HG03095 (cell line): Measurements from ENCODE around the gene AK9.

Experiments used
- ATAC-seq: cut with Tn5 transposase; IDR thresholded peaks from one replicate; pipeline ENCODE4 v1.9.1; 2021; ENCODE audit warnings: moderate library complexity; ENCODE audit not compliant: unreplicated experiment

AK9 gene

DNA sequence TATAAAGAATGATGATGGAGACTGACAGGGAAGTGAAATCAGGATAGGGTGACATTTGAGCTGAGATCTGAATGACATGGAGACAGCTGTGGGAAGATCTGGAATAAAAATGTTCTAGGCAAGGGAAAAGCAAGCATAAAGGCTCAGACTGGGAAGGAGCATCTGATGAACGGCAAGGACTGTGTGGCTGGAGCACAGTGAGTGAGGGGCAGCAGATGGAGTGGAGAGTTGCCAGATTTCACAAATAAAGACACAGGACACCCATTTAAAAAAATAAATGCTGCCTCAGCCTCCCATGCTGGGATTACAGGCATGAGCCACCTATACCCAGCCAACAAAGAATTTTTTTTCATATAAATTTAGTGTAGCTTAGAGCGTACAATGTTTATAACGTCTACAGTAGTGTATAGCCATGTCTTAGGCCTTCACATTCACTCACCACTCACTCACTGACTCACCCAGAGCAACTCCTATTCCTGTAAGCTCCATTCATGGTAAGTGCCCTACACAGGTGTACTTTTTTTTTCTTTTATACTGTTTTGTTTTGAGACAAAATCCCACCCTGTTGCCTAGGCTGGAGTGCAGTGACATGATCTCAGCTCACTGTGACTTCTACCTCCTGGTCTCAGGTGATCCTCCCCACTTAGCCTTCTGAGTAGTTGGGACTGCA lies 205.6 kb downstream of the AK9 start:
- no peak for ATAC-seq

GRCh38 chr6:109484122-109484521 lies 206.9 kb downstream of the AK9 start:
- no peak for ATAC-seq

DNA sequence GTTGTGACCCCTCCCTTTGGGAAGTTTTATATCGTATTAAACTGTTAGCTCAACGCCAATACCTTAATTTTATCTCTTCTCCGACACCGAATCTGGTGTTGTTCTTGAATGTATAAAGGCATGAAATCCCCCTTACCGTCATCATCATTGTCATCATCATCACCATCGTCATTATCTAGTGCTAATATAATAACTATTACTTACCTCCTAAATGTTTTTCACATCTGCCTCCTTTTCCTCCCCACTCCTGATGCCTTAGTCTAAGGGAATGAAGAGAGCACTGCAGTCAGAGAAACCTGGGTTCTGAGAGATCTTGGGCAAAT lies 207.3 kb downstream of the AK9 start:
- ATAC-seq, result no peak

- peak; percentile 85 for ATAC-seq
Observed at GRCh38 chr6:109482905-109483734, 207.9 kb downstream of the AK9 start, which contains the start of gene ZBTB24. ZBTB24 (minus strand) TSS chr6:109483219; CDS start chr6:109482026, 1,193 bp downstream.

DNA sequence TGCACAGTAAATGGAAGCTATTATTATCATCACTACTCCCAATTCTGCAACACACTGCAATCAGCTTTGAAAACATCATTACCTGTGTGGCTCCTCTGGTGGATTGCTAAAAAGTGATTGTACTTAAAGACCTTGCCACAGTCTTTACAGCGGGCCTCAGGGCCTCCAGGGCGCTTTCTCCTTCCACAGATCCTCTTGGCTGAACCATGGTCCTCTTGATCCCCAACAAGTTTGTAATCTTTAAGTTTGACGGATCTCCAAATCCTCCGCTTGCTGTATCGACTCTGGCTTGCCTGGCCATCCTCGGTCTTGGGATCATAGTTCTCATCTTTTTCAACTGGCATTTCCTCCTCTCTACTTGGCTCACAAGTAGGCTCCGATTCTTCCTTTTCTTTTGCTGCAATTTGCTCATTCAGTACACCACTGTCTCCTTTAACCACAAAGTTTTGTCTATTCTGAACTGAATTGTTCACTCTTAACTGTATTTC lies 210.0 kb downstream of the AK9 start:
- ATAC-seq, result no peak

- ATAC-seq, result no peak
Observed at GRCh38 chr6:109478841-109479624, 212.0 kb downstream of the AK9 start.

DNA sequence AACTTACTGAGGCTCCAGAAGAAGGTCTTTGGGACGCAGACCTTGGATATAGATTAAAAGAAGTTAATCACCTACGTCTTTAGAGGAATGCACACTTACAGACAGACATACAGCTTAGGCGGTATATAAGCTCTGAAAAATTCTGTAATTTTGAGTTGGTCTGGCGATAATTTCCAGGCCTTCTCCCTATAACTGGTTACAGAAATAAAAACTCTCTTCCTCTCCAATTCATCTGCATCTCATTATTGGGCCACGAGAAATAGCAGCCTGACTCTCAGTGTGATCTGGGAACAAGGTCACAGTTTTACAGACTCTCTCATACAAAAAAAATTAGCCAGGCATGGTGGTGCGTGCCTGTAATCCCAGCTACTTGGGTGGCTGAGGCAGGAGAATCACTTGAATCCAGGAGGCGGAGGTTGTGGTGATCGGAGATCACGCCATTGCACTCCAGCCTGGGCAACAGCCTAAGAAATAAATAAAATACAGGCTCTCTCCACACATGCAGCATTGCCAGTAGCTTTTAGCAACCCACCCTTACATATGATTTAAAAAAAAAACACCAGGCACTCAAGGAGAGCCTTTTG lies 212.7 kb downstream of the AK9 start:
- no peak for ATAC-seq

DNA sequence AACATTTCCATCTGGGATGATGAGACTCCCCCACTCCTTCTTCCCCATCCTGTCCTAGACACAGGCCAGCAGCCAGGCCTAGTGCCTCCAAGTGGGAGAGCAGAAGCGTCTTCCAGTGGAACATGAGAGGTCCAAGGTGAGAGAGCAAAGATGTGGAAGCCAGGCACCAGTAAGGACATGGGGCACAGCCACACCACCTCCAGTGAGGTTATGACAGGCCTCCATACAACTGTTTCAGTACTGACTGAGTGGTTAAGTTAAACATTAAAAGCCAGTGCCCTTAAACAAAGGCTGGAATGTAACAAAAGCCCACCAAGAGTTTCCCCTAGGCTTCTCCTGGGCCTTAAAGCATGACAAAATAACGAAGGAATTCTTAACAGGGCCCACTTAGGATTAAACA lies 213.3 kb downstream of the AK9 start:
- no peak for ATAC-seq

DNA sequence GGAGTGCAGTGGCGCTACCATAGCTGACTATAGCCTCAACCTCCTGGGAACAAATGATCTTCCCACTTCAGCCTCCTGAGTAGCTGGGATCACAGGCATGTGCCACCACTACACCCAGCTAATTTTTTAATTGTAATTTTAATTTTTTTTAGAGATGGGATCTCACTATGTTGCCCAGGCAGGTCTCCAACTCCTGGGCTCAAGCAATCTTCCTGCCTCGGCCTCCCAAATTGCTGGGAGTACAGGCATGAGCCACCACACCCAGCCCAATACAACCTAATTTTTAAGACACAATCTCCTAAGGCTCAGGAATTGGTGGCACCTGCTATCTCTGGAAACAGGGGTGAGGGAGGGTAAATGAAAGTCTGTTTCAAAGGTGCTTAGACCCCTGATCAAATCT lies 213.8 kb downstream of the AK9 start:
- ATAC-seq, result no peak

- ATAC-seq, result no peak
Observed at GRCh38 chr6:109475625-109476024, 215.4 kb downstream of the AK9 start.

DNA sequence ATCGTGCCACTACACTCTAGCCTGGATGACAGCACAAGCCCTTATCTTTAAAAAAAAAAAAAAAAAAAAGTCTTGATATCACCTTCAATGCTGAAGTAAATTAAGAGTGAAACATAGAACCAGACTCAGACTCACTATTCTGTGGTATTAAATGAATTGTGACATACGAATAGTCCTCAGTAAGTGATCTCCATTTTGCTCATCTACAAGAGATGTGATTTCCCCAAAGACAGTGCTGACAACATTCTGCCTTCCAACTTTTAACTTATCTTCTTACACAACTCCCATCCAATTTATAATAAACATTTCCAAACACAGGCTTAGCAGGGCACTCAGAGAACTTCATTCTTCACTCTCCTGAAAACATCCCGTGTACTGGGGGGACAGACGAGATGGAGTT lies 216.0 kb downstream of the AK9 start:
- no peak for ATAC-seq

DNA sequence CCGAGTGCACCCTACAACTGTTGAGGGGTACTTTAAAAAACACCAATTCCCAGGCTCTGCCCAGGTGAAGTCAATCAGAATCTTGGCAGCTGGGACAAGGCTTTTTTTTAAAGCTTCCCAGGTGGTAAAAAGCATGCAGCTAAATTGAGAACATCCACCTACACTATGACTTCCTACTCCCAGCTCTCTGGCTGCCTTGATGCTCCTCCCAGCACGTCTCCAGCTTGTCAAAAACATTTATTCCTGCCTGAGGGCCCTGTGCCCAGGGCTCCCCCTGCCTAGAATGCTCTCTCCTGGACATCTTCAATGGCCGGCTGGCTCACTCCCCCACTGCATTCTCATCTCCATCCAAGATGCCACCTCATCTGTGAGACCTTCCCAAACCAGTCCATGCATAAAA lies 217.9 kb downstream of the AK9 start:
- ATAC-seq, result no peak

DNA sequence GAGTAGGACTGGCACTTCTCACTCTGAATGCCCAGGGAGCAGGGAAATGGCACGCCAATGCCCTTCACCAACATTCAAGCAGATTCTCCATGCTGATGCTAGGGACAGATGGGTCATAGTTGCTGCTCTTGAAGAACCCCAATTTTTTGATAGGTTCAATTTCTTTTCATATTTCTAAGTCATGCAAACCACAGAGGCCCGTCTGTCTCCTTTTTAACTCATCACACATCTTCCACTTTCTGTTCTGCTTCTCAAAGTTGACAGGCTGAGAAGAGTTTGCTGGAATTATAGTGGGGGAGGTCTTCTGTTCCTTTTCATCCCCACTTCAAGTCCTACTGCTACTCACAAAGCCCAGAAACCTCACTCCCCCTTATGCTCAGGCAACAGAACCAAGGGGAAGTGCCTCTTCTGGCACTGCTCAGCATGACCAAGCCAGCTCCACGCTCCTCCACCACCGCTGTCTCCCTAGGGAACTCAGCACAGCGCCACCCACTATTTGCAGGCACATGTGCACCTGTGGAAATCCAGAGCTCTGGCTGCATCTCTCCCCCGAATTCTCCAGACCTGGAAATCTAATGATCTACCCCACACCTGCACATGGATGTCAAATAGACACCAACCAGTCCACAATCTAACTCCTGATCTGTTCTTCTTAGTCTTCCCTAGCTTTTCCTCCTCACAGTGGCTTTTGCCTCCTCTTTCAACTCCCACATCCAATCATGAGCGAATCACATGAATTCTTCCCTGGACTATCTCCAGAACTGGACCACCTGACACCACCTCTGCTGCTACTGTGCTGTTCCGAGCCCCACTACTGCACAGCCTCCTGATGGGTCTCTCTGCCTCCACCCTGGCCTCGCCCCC lies 218.6 kb downstream of the AK9 start:
- peak; percentile 70 for ATAC-seq

GRCh38 chr6:109471105-109471810 lies 219.7 kb downstream of the AK9 start:
- ATAC-seq, result no peak

DNA sequence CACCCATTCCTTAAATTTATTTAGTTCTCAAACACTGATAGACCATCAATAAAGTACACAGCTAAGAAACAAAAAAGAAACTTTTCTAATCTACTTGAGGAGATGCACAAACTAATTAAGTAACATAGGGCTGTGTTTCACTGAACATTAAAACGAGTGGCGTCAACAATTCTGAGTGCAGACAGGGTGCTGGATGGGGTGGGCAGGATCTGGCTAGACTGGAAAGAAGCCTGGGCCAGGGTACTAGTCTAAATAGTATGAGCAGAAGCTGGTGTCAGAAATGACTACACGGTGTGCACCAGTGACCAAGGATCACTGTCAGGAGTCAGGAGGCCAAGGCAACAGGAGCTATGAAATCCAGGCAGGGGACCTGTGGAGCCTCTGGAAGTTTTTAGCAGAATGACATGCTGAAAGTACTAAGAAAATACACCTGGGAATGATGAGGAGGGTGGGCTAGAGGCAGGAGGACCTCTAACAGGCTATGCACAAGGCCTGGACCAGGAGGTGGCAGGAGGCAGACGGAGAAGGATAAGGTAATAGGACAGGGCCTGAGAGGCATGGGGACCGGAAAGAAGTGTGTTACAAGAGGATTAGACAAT lies 221.3 kb downstream of the AK9 start:
- ATAC-seq, result no peak

- ATAC-seq, result no peak
Observed at GRCh38 chr6:109467696-109468095, 223.3 kb downstream of the AK9 start.

- no peak for ATAC-seq
Observed at GRCh38 chr6:109466212-109466923, 224.6 kb downstream of the AK9 start.

- no peak for ATAC-seq
Observed at GRCh38 chr6:109465772-109466171, 225.2 kb downstream of the AK9 start.
